IMR-90 (cell line): ENCODE data around the gene RAD1. TPM values are rescaled to one million over a fixed set of nuclear protein-coding genes. Genes with fewer than 3 reads are reported as not detected.

Experiments used
- ATAC-seq: fragments of 200-7000 bp; cut with Tn5 transposase; 2 replicates; pipeline ENCODE4 v1.9.1; 2020; ENCODE audit warnings: low read depth, mild to moderate bottlenecking, moderate library complexity
- Bru-seq: library from RNA; stranded (reverse); fragments of 400-500 nt; gene quantifications from one replicate; lab custom pipeline; 2021; lab: Mats Ljungman, UMichigan
- BruChase-seq, 2 experiments: library from RNA; stranded (reverse); fragments of 400-500 nt; gene quantifications; one replicate each; lab custom pipeline; 2021; lab: Mats Ljungman, UMichigan
- BruUV-seq: library from RNA; stranded (reverse); fragments of 400-500 nt; replicated peaks from 2 replicates; lab custom pipeline; 2021; lab: Mats Ljungman, UMichigan
- CTCF ChIA-PET: fragments of 300-600 bp; formaldehyde crosslinking; extraction: SDS; loops from one replicate; lab custom pipeline; 2021; ENCODE audit warnings: antibody characterized with exemption; lab: Yijun Ruan, JAX
- POLR2A ChIA-PET: fragments of 300-600 bp; sonication (Branson Sonifier 250); formaldehyde crosslinking; loops from one replicate; lab custom pipeline; 2022; ENCODE audit warnings: antibody characterized with exemption; ENCODE audit not compliant: unreplicated experiment; lab: Charles Lee
- DNase-seq: peaks from one replicate; pipeline ENCODE4 v3.0.0; 2013
- H2AFZ ChIP-seq: replicated peaks from 2 replicates; pipeline ENCODE3; 2013; ENCODE audit warnings: low read length, mild to moderate bottlenecking; ENCODE audit not compliant: poor library complexity
- H2AK5ac ChIP-seq: 2 replicates; pipeline ENCODE4 v1.6.1; 2013; ENCODE audit warnings: low read depth, low read length, inconsistent platforms
- H2AK9ac ChIP-seq: replicated peaks from 2 replicates; pipeline ENCODE3; 2013; ENCODE audit warnings: mild to moderate bottlenecking, low read depth, low read length, moderate library complexity; ENCODE audit not compliant: poor library complexity
- H2BK120ac ChIP-seq: 2 replicates; pipeline ENCODE4 v1.6.1; 2013; ENCODE audit warnings: low read depth, low read length, inconsistent platforms
- H2BK15ac ChIP-seq: 3 replicates; pipeline ENCODE4 v1.6.1; 2013; ENCODE audit warnings: low read depth, low read length, inconsistent platforms
- H2BK20ac ChIP-seq: 2 replicates; pipeline ENCODE4 v1.6.1; 2013; ENCODE audit warnings: low read depth, mild to moderate bottlenecking, inconsistent platforms, low read length, moderate library complexity
- H2BK5ac ChIP-seq: 2 replicates; pipeline ENCODE4 v1.6.1; 2013; ENCODE audit warnings: mild to moderate bottlenecking, low read depth, low read length, inconsistent platforms; ENCODE audit not compliant: poor library complexity, severe bottlenecking
- H3K14ac ChIP-seq: replicated peaks from 2 replicates; pipeline ENCODE4 v1.6.1; 2013; ENCODE audit warnings: low read depth, low read length, inconsistent platforms
- H3K18ac ChIP-seq: 2 replicates; pipeline ENCODE4 v1.6.1; 2013; ENCODE audit warnings: low read depth, low read length, control low read depth
- H3K23ac ChIP-seq: 2 replicates; pipeline ENCODE4 v1.6.1; 2013; ENCODE audit warnings: low read depth, low read length, inconsistent platforms
- H3K27ac ChIP-seq: 2 replicates; pipeline ENCODE4 v1.5.1; 2013; ENCODE audit warnings: mild to moderate bottlenecking, control low read depth, low read length; ENCODE audit not compliant: insufficient read depth
- H3K27me3 ChIP-seq: 2 replicates; pipeline ENCODE4 v1.6.1; 2013; ENCODE audit warnings: low read length; ENCODE audit not compliant: control insufficient read depth, insufficient read depth
- H3K36me3 ChIP-seq: 2 replicates; pipeline ENCODE4 v1.6.1; 2013; ENCODE audit warnings: low read length, mixed read lengths; ENCODE audit not compliant: control insufficient read depth, insufficient read depth
- H3K4ac ChIP-seq: 2 replicates; pipeline ENCODE4 v1.6.1; 2013; ENCODE audit warnings: low read depth, low read length, inconsistent platforms
- H3K4me1 ChIP-seq: 2 replicates; pipeline ENCODE4 v1.6.1; 2013; ENCODE audit warnings: low read length, mixed read lengths; ENCODE audit not compliant: control insufficient read depth, insufficient read depth
- H3K4me2 ChIP-seq: 2 replicates; pipeline ENCODE4 v1.6.1; 2013; ENCODE audit warnings: low read depth, mild to moderate bottlenecking, control low read depth, low read length, moderate library complexity
- H3K4me3 ChIP-seq: 2 replicates; pipeline ENCODE4 v1.5.1; 2013; ENCODE audit warnings: low read depth, mild to moderate bottlenecking, control low read depth, low read length, moderate library complexity; ENCODE audit not compliant: insufficient read depth
- H3K56ac ChIP-seq: 2 replicates; pipeline ENCODE4 v1.6.1; 2013; ENCODE audit warnings: low read length, inconsistent platforms; ENCODE audit not compliant: insufficient read depth; ENCODE audit errors: extremely low read depth
- H3K79me1 ChIP-seq, 2 experiments: 2 replicates each; pipeline ENCODE4 v1.6.1; 2013; ENCODE audit warnings: low read length in 2 of 2, inconsistent platforms in 1 of 2, low read depth in 1 of 2
- H3K9ac ChIP-seq: 2 replicates; pipeline ENCODE4 v1.6.1; 2013; ENCODE audit warnings: low read depth, low read length, control low read depth
- H3K9me1 ChIP-seq: 2 replicates; pipeline ENCODE4 v1.6.1; 2013; ENCODE audit warnings: low read length, inconsistent platforms; ENCODE audit not compliant: insufficient read depth
- H3K9me3 ChIP-seq: 2 replicates; pipeline ENCODE4 v1.6.1; 2013; ENCODE audit warnings: low read length; ENCODE audit not compliant: control insufficient read depth, insufficient read depth
- H4K20me1 ChIP-seq: 2 replicates; pipeline ENCODE4 v1.6.1; 2013; ENCODE audit warnings: low read length, inconsistent platforms; ENCODE audit not compliant: insufficient read depth
- H4K5ac ChIP-seq: 2 replicates; pipeline ENCODE4 v1.6.1; 2013; ENCODE audit warnings: mild to moderate bottlenecking, low read depth, low read length, control low read depth
- H4K8ac ChIP-seq, 2 experiments: 2 replicates each; pipeline ENCODE4 v1.6.1; 2013; ENCODE audit warnings: low read depth in 2 of 2, low read length in 2 of 2, control low read depth in 1 of 2, inconsistent platforms in 1 of 2
- H4K91ac ChIP-seq: 2 replicates; pipeline ENCODE4 v1.6.1; 2013; ENCODE audit warnings: low read depth, low read length, inconsistent platforms; ENCODE audit not compliant: insufficient read depth
- BHLHE40 ChIP-seq: fragments of 150-350 bp; IDR thresholded peaks from 2 replicates; pipeline ENCODE4 v1.6.1; 2016; ENCODE audit warnings: mild to moderate bottlenecking, low read depth, low read length
- CHD1 ChIP-seq: IDR thresholded peaks from 2 replicates; pipeline ENCODE4 v1.6.1; 2012; ENCODE audit warnings: low read depth, low read length, improper control_type of control experiment
- ELK1 ChIP-seq: fragments of 150-350 bp; IDR thresholded peaks from 2 replicates; pipeline ENCODE4 v1.6.1; 2016; ENCODE audit warnings: low read depth, mild to moderate bottlenecking, low read length, moderate library complexity, borderline replicate concordance
- MAZ ChIP-seq: IDR thresholded peaks from 2 replicates; pipeline ENCODE4 v1.6.1; 2012; ENCODE audit warnings: low read depth, mild to moderate bottlenecking, low read length, improper control_type of control experiment, moderate library complexity, borderline replicate concordance
- MXI1 ChIP-seq: IDR thresholded peaks from 2 replicates; pipeline ENCODE4 v1.6.1; 2012; ENCODE audit warnings: low read depth, mild to moderate bottlenecking, low read length, moderate library complexity, borderline replicate concordance
- NFE2L2 ChIP-seq: fragments of 150-350 bp; IDR thresholded peaks from 2 replicates; pipeline ENCODE4 v1.6.1; 2016; ENCODE audit warnings: low read depth, mild to moderate bottlenecking, low read length
- POLR2A ChIP-seq: IDR thresholded peaks from 2 replicates; pipeline ENCODE4 v1.6.1; 2012; ENCODE audit warnings: mild to moderate bottlenecking, low read depth, low read length
- RAD21 ChIP-seq: IDR thresholded peaks from 2 replicates; pipeline ENCODE4 v1.6.1; 2012; ENCODE audit warnings: low read length, improper control_type of control experiment
- WGBS, 2 experiments: methylation state at CpG; one replicate each; pipeline versions ENCODE4 v1.1.5 to v1.1.7; 2013; ENCODE audit warnings: missing lambda C conversion rate in 2 of 2; ENCODE audit not compliant: insufficient read length in 1 of 2; ENCODE audit errors: extremely low coverage in 2 of 2; 5-methylcytosine and 5-hydroxymethylcytosine counted together
- dilution Hi-C: fragments of 300-500 bp; cut with HindIII; formaldehyde crosslinking; loops from one replicate; pipeline ENCODE4 v1.14.3; 2018; ENCODE audit warnings: low sequenced_read_pairs; ENCODE audit not compliant: unreplicated experiment
- in situ Hi-C: fragments of 300-500 bp; cut with MboI; formaldehyde crosslinking; loops from 3 replicates; pipeline ENCODE4 v1.14.3; 2019; ENCODE audit warnings: low sequenced_read_pairs, inconsistent platforms, mixed read lengths
- intact Hi-C: fragments of 100-400 bp; cut with micrococcal nuclease; formaldehyde crosslinking; loops from 2 replicates; pipeline ENCODE4 v1.10.0; 2022
- long read RNA-seq: library from polyadenylated mRNA; unstranded; transcript quantifications from one replicate; pipeline ENCODE4 v2.0.0, GENCODE V29; 2021; ENCODE audit not compliant: unreplicated experiment
- polyA plus RNA-seq, 3 experiments: library from polyadenylated mRNA; depleted of rRNA; stranded (reverse); fragments of >200 nt; gene quantifications; 2 replicates each; pipeline ENCODE4 v1.2.3, GENCODE V29; 2012; ENCODE audit warnings: low replicate concordance in 1 of 3
- total RNA-seq: library from RNA; depleted of rRNA; stranded (reverse); fragments of >200 nt; gene quantifications from 2 replicates; pipeline ENCODE4 v1.2.3, GENCODE V29; 2012; rRNA removed
- TF ChIP-seq, protein P1 (sequence below): conservative IDR thresholded peaks from 2 replicates; pipeline ENCODE4 v1.5.1; 2012; ENCODE audit warnings: mild to moderate bottlenecking, low read depth, low read length, improper control_type of control experiment

RAD1 gene, protein sequence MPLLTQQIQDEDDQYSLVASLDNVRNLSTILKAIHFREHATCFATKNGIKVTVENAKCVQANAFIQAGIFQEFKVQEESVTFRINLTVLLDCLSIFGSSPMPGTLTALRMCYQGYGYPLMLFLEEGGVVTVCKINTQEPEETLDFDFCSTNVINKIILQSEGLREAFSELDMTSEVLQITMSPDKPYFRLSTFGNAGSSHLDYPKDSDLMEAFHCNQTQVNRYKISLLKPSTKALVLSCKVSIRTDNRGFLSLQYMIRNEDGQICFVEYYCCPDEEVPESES
- total RNA-seq (20.8 and 21.5 TPM in 2 replicates), polyA plus RNA-seq (2012; rRNA removed) (18.4 and 18.5 TPM in 2 replicates), Bru-seq, nascent RNA (percentile 92 among the genes with signal in this experiment), BruChase-seq, experiment 1, labeled RNA remaining after a 6-hour chase (percentile 88 among the genes with signal in this experiment), BruChase-seq, experiment 2, labeled RNA remaining after a 2-hour chase (percentile 91 among the genes with signal in this experiment)
- polyA plus RNA-seq (2012; cell fraction: cytosol; rRNA removed), result 4.2 and 8.4 TPM in 2 replicates
- 12.1 and 21.3 TPM in 2 replicates for polyA plus RNA-seq (2012; cell fraction: nucleus; rRNA removed; ENCODE audit: low replicate concordance)
- long read RNA-seq, full-length matches to known transcripts, result 37 of 67 reads
- long read RNA-seq, partial matches to known transcripts, result 7 of 67 reads
- long read RNA-seq, other reads (novel, unspliced or antisense), result 23 of 67 reads

DNA sequence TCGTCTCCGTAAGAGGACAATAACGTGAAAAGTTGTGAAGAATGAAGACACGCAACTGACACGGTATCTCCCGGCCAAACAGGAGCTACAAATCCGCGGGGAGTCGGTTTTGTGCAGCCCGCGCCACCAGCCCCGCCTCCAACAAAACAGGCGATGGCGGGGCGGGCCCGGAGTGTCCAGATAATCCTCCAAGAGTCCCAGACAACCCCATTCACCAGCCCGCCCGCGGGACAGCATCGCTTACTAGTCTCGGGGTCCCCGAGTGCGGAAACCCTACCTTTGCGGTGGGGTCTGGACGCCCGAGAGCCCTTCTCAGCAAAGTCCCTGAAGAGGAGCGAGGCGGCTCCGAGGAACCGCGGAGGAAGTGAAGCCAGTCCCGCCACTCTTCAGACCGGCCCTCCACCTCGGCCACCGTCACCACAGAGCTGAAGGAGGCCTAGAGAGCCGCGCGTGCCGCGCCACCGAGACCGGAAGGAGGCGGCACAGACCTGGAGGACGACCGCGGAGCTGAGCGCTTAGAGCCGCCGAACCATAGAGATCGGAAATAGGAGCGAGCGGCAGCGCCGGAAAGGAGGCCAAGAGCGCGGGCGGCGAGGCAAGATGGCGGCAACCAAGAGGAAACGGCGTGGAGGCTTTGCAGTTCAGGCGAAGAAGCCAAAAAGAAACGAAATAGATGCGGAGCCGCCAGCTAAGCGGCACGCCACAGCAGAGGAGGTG is at the start of gene RAD1, which contains the start of gene BRIX1:
Gene RAD1 (minus strand): TSS at position 366 of the 717 bp plus-strand sequence. CDS start 612 bp downstream, outside the sequence.
Gene BRIX1 (plus strand): TSS at position 573 of the 717 bp plus-strand sequence. CDS start 28 bp downstream, at position 601.
- in situ Hi-C loops (no loop called here), dilution Hi-C loops (no loop called here), intact Hi-C loops (loop anchor here (5.0 kb wide), 1 partner anchor 428 kb away; no protein-coding TSS in a partner anchor)
- Histone ChIP-seq H4K5ac (peak within 1 kb of the TSS; percentile 92), H3K36me3 (peaks cover 11% of the 10 kb centered on the region), H3K9me1 (0 out of 2 replicates have a peak, but pooled peaks cover 3% of the 10 kb centered on the region), H3K4me3 (peak within 1 kb of the TSS; percentile 77), H3K9ac (peak within 1 kb of the TSS; percentile 89), H2AK9ac (peak within 1 kb of the TSS; percentile 92), H3K4me1 (peaks cover 5% of the 10 kb centered on the region; the same call in 1 of the 2 replicates), H2BK5ac (peak within 1 kb of the TSS; percentile 98), H4K20me1 (peaks cover 2% of the 10 kb centered on the region; the same call in 1 of the 2 replicates), H3K27ac (peak within 1 kb of the TSS; percentile 95), H3K27me3 (no peaks in the 10 kb centered on the region), H4K8ac (peak within 1 kb of the TSS; percentile 89 to 92), H2BK120ac (peak within 1 kb of the TSS; percentile 88), H2BK15ac (peak within 1 kb of the TSS; percentile 94; the same call in 2 of the 3 replicates), H3K4me2 (peak within 1 kb of the TSS; percentile 99), H3K14ac (peak within 1 kb of the TSS; percentile 98), H3K56ac (peak within 1 kb of the TSS; percentile 96), H3K23ac (peak within 1 kb of the TSS; percentile 100), H4K91ac (peak within 1 kb of the TSS; percentile 90), H3K9me3 (no peaks in the 10 kb centered on the region), H2AFZ (peak within 1 kb of the TSS; percentile 98), H3K18ac (peak within 1 kb of the TSS; percentile 49), H2BK20ac (peak within 1 kb of the TSS; percentile 31), H2AK5ac (peak within 1 kb of the TSS; percentile 76), H3K4ac (peak within 1 kb of the TSS; percentile 95), H3K79me1 (peaks cover 16 to 30% of the 10 kb centered on the region in 2 experiments)
- DNase-seq, result peak; percentile 98
- POLR2A ChIA-PET, result interaction anchor here (0.6 to 1.4 kb wide), 4 partner anchors 8 to 428 kb away, joined by 4 to 15 read pairs (median 4); partner anchors contain the start of gene DNAJC21
- CTCF ChIA-PET, result no interaction called here
- no TSS peak for BruUV-seq
- WGBS, 2 experiments, result 0% methylated on average over 43 of the region's 67 CpGs; no CpG with 5 or more reads in 1 of the 2 experiments
- ATAC-seq, result peak; percentile 96
- TF ChIP-seq, protein P1, sequence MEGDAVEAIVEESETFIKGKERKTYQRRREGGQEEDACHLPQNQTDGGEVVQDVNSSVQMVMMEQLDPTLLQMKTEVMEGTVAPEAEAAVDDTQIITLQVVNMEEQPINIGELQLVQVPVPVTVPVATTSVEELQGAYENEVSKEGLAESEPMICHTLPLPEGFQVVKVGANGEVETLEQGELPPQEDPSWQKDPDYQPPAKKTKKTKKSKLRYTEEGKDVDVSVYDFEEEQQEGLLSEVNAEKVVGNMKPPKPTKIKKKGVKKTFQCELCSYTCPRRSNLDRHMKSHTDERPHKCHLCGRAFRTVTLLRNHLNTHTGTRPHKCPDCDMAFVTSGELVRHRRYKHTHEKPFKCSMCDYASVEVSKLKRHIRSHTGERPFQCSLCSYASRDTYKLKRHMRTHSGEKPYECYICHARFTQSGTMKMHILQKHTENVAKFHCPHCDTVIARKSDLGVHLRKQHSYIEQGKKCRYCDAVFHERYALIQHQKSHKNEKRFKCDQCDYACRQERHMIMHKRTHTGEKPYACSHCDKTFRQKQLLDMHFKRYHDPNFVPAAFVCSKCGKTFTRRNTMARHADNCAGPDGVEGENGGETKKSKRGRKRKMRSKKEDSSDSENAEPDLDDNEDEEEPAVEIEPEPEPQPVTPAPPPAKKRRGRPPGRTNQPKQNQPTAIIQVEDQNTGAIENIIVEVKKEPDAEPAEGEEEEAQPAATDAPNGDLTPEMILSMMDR, result no peak; the same call in none of the 2 replicates
- TF ChIP-seq NFE2L2 (no peak), CHD1 (peak; percentile 74; the same call in 1 of the 2 replicates), ELK1 (no peak), RAD21 (peak; percentile 24; the same call in 1 of the 2 replicates), MAZ (peak; percentile 69; the same call in 1 of the 2 replicates), MXI1 (peak; percentile 91; the same call in 1 of the 2 replicates), BHLHE40 (peak; percentile 90), POLR2A (peak; percentile 62)
